Endothelial cell (in vitro differentiated cells): ENCODE data around the gene SLC17A7. TPM values are rescaled to one million over a fixed set of nuclear protein-coding genes. Genes with fewer than 3 reads are reported as not detected.

Experiments used
- DNase-seq: peaks from one replicate; pipeline ENCODE4 v3.0.0; 2021; ENCODE audit warnings: low spot score
- H3K27ac Mint-ChIP-seq: one replicate; pipeline ENCODE4 v1.8.0; 2021; ENCODE audit warnings: mixed read lengths, inconsistent platforms; ENCODE audit not compliant: unreplicated experiment
- H3K27me3 Mint-ChIP-seq: one replicate; pipeline ENCODE4 v1.8.0; 2021; ENCODE audit warnings: mild to moderate bottlenecking, moderate library complexity, mixed read lengths, inconsistent platforms; ENCODE audit not compliant: unreplicated experiment
- H3K36me3 Mint-ChIP-seq: one replicate; pipeline ENCODE4 v1.8.0; 2021; ENCODE audit warnings: mild to moderate bottlenecking, low read depth, mixed read lengths, inconsistent platforms; ENCODE audit not compliant: unreplicated experiment
- H3K4me1 Mint-ChIP-seq: one replicate; pipeline ENCODE4 v1.8.0; 2021; ENCODE audit warnings: mild to moderate bottlenecking, mixed read lengths, inconsistent platforms; ENCODE audit not compliant: unreplicated experiment
- H3K4me3 Mint-ChIP-seq: one replicate; pipeline ENCODE4 v1.8.0; 2021; ENCODE audit warnings: mild to moderate bottlenecking, mixed read lengths, inconsistent platforms; ENCODE audit not compliant: unreplicated experiment
- H3K9me3 Mint-ChIP-seq: one replicate; pipeline ENCODE4 v1.8.0; 2021; ENCODE audit warnings: mixed read lengths, inconsistent platforms; ENCODE audit not compliant: unreplicated experiment
- total RNA-seq: library from RNA; stranded (reverse); fragmentation: NEBNext Ultra II Directional; extraction: Animal tissue kit (Norgen Biotek cat#: 25700); gene quantifications from one replicate; pipeline ENCODE4 v1.2.1, GENCODE V29; 2021; ENCODE audit not compliant: unreplicated experiment
- TF ChIP-seq, protein P1 (sequence below): fragments of 200-600 bp; sonication (generic); IDR thresholded peaks from one replicate; pipeline ENCODE4 v1.5.0; 2021; ENCODE audit warnings: antibody characterized with exemption; ENCODE audit not compliant: unreplicated experiment

Gene SLC17A7
- total RNA-seq, 1 donor from 2014 or later: 0.92 TPM

DNA sequence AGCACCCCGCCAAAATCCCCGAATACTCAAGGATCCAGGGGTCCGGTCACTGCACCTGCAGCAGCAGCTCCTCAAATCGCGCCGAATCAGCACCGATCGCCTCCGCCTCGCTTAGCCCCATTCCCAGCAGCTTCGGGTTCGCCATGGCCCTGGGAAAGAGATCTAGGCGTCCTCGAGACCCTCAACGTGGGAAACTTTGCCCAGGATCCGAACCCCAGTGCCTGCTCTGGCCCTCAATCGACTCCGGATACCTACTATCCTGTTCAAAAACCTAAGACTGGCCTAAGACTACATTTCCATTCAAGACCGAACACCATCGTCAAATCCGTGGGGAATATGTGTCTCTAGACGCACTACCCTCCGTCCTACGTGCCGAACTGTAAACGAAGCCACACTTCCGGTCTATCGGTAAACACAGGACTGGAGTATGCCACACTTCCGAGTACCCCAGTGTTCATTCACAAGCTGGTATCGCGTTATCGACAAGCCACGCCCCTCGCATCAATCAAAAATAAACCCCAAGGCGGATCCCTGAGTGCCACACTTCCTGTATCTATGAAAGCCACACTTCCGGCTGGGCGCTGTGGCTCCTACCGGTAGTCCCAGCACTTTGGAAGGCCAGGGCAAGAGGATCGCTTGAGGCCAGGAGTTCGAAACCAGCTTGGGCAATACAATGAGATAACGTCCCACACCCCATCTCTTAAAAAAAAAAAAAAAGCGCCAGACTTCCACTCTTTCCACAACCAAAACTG is 10.3 kb upstream of the SLC17A7 start, which contains the start of gene PIH1D1:
Gene PIH1D1 (minus strand): TSS at position 385 of the 752 bp plus-strand sequence. CDS start 240 bp downstream, at position 145.
- H3K36me3 Mint-ChIP-seq: peaks cover 29% of the 10 kb centered on the region
- peaks cover 31% of the 10 kb centered on the region for H3K27me3 Mint-ChIP-seq
- H3K4me3 Mint-ChIP-seq: peak within 1 kb of the TSS; percentile 99
- H3K4me1 Mint-ChIP-seq: peaks cover 31% of the 10 kb centered on the region
- DNase-seq: peak; percentile 84
- H3K27ac Mint-ChIP-seq: peak within 1 kb of the TSS; percentile 100
- TF ChIP-seq, protein P1, sequence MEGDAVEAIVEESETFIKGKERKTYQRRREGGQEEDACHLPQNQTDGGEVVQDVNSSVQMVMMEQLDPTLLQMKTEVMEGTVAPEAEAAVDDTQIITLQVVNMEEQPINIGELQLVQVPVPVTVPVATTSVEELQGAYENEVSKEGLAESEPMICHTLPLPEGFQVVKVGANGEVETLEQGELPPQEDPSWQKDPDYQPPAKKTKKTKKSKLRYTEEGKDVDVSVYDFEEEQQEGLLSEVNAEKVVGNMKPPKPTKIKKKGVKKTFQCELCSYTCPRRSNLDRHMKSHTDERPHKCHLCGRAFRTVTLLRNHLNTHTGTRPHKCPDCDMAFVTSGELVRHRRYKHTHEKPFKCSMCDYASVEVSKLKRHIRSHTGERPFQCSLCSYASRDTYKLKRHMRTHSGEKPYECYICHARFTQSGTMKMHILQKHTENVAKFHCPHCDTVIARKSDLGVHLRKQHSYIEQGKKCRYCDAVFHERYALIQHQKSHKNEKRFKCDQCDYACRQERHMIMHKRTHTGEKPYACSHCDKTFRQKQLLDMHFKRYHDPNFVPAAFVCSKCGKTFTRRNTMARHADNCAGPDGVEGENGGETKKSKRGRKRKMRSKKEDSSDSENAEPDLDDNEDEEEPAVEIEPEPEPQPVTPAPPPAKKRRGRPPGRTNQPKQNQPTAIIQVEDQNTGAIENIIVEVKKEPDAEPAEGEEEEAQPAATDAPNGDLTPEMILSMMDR: no peak
- no peaks in the 10 kb centered on the region for H3K9me3 Mint-ChIP-seq

DNA sequence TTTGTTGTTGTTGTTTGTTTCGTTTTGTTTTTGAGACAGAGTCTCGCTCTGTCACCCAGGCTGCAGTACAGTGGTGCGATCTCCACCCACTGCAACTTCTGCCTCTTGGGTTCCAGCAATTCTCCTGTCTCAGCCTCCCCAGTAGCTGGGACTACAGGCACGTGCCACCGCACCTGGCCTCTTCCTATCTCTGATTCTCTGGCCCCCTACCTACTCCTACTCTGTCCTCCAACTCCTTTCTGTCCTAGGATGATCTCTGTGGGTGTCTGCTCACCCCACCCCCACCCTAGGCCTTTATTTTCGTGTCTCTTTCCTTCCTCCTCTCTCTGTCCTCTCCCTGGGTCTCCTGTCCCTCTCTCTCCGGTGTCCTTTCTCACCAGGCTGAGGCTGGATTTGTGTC is 9.1 kb upstream of the SLC17A7 start:
- Mint-ChIP-seq H3K4me1 (peaks cover 31% of the 10 kb centered on the region), H3K27ac (peak overlapping the region; percentile 78)

DNA sequence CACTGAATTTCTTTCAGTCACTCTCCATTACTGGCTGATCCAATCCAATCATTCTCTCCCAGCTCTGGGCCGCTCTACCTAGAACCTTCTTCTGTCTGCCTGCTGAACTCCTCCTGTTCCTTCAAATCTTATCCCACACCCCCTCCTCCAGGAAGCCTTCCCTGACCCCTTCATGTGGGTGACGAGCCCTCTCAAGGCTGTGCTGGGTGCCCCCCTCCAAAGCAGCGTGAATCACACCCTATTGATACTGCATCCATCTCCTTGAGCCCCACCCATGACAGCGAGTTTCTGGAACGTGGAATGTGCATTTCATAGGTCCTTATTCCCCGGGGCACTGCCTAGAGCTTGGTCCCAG is 7.1 kb upstream of the SLC17A7 start:
- peaks cover 23% of the 10 kb centered on the region for H3K27me3 Mint-ChIP-seq
- peaks cover 31% of the 10 kb centered on the region for H3K36me3 Mint-ChIP-seq
- DNase-seq: no peak
- H3K9me3 Mint-ChIP-seq: no peaks in the 10 kb centered on the region
- H3K4me3 Mint-ChIP-seq: peak overlapping the region; percentile 85
- peaks cover 24% of the 10 kb centered on the region for H3K4me1 Mint-ChIP-seq
- TF ChIP-seq, protein P1: no peak
- H3K27ac Mint-ChIP-seq: peak overlapping the region; percentile 3

More for the DNA sequence above, 9.1 kb upstream of the SLC17A7 start:
- no peak for DNase-seq
- Mint-ChIP-seq H3K36me3 (peaks cover 35% of the 10 kb centered on the region), H3K4me3 (peak overlapping the region; percentile 88), H3K9me3 (no peaks in the 10 kb centered on the region), H3K27me3 (peaks cover 29% of the 10 kb centered on the region)
- TF ChIP-seq, protein P1: no peak

DNA sequence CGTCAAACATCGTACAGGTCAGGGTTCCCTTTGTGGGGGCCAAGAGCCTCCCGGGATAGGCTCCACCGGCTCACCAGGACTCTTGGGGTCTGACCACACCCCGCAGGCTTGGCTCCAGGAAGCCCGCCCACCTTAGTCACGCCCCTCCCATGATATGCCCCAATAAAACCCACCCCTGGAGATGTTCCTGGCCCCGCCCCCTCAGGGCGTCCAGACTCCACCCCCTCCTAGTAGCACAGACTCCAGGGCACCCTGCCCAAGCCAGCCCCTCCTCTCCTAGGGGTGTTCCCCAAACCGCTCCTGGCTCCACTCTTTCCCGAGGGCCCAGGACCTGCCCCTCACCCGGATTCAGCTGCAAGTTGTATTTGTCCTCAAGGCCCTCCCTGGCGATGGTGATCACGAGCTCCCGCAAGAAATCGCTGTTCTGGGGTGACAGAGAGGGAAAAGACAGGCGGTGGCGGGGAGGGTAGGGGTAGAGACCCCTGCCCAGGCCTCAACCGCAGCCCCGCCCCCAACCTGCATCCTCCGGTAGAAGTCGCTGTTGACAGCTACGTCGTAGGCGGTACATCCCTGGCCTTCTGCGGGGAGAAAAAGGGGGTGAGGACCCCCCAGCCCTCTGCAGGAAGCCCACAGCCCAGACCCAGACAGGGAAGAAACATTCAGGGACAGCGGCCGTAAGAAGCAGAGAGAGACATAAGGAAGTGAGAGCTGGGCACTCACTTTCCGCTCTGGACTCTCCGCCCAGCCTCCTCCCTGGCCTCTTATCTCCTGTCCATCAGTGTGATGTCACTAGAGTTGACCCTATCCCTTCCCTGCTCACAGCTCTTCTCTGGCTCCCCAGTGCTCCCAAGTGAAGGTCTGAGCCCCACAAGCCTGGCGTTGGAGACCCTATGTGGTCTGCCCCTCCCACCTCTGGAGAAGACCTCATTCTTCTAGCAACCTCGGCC is 6.4 kb upstream of the SLC17A7 start:
- H3K27ac Mint-ChIP-seq: peak overlapping the region; percentile 3
- H3K4me3 Mint-ChIP-seq: peak overlapping the region; percentile 85

More for the DNA sequence above, 6.4 kb upstream of the SLC17A7 start:
- H3K9me3 Mint-ChIP-seq: no peaks in the 10 kb centered on the region
- peaks cover 30% of the 10 kb centered on the region for H3K36me3 Mint-ChIP-seq
- H3K27me3 Mint-ChIP-seq: peaks cover 22% of the 10 kb centered on the region
- TF ChIP-seq, protein P1: no peak
- DNase-seq: no peak
- peaks cover 21% of the 10 kb centered on the region for H3K4me1 Mint-ChIP-seq
